Vagina (tissue), 2 donors: ENCODE results near the gene PRDM1.

ENCODE experiments used
- POLR2AphosphoS5 ChIP-seq, 2 donors: sonication (generic); formaldehyde crosslinking; IDR thresholded peaks; one replicate each; pipeline ENCODE4 v1.9.0; 2017; ENCODE audit warnings: antibody characterized with exemption in 2 of 2, mild to moderate bottlenecking in 2 of 2, low read depth in 1 of 2; ENCODE audit not compliant: insufficient read depth in 1 of 2
- TF ChIP-seq, protein P1 (sequence below), 3 experiments: fragments of 450-650 bp in 2 of 3; fragments of 200-600 bp in 1 of 3; sonication (generic) in 1 of 3; IDR thresholded peaks; one replicate each; pipeline ENCODE4 v1.5.1; 2017 to 2019; ENCODE audit warnings: antibody characterized with exemption in 3 of 3, mild to moderate bottlenecking in 2 of 3, moderate library complexity in 2 of 3

DNA sequence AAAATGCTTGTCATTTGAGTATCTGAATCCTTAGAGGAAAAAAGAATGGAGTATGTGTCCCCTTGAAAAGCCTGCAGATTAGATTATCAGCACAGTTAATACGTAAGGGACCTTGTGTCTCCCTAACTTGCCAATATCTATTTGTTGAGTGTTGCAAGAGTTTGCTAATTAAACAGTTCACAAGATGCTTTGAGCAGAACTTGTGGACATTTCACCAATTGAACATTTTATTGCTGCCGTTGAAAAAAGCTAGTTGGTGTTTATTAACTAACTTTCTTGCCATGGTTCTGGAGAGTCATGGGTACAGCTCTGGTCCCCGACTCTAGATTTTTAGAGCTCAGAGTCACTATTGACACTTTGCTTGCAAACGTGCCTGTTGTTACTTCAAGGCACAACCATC lies 30.6 kb upstream of the PRDM1 start:
- TF ChIP-seq, protein P1, sequence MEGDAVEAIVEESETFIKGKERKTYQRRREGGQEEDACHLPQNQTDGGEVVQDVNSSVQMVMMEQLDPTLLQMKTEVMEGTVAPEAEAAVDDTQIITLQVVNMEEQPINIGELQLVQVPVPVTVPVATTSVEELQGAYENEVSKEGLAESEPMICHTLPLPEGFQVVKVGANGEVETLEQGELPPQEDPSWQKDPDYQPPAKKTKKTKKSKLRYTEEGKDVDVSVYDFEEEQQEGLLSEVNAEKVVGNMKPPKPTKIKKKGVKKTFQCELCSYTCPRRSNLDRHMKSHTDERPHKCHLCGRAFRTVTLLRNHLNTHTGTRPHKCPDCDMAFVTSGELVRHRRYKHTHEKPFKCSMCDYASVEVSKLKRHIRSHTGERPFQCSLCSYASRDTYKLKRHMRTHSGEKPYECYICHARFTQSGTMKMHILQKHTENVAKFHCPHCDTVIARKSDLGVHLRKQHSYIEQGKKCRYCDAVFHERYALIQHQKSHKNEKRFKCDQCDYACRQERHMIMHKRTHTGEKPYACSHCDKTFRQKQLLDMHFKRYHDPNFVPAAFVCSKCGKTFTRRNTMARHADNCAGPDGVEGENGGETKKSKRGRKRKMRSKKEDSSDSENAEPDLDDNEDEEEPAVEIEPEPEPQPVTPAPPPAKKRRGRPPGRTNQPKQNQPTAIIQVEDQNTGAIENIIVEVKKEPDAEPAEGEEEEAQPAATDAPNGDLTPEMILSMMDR (IDR thresholded peaks at IDR 0.05), result no peak
- no peak for TF ChIP-seq POLR2AphosphoS5 (IDR thresholded peaks at IDR 0.05; ENCODE audit: insufficient read depth in 1 of 2, low read depth in 1 of 2)
